Activated naive CD4-positive, alpha-beta T cell treated with anti-CD3 and anti-CD28 coated beads, Interleukin-2, amount 50 U/mL, for 16 hours (primary cell): ENCODE results near the gene SUCLG2.

ENCODE experiments used
- DNase-seq: peaks from one replicate; pipeline ENCODE4 v3.0.0-alpha.2; 2020

Gene SUCLG2

DNA sequence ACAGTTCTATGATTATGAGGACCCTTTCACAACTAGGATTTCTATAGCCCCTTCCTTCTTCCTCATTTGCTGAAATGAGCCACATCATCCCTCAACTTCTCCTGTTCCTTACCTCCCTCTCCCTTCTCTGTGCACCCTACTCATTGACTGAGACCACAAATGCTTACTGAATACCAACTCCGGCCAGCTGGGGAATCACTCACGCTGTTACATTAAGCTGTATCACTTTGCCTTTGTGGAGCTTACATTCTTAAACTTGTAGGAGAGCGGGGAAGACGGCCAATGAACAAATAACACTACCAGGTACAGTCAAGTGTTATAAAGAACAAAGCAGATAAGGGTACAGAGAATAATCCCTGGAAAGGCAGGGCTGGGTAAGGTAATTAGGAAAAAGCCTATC lies 5.7 kb downstream of the SUCLG2 start:
- no peak for DNase-seq

GRCh38 chr3:67648229-67648628 lies 6.2 kb downstream of the SUCLG2 start:
- DNase-seq: no peak

- DNase-seq: no peak
Observed at GRCh38 chr3:67647390-67647878, 7.0 kb downstream of the SUCLG2 start.

- DNase-seq: no peak
Observed at GRCh38 chr3:67646586-67647234, 7.7 kb downstream of the SUCLG2 start.

GRCh38 chr3:67644827-67645226 lies 9.6 kb downstream of the SUCLG2 start:
- DNase-seq: no peak

DNA sequence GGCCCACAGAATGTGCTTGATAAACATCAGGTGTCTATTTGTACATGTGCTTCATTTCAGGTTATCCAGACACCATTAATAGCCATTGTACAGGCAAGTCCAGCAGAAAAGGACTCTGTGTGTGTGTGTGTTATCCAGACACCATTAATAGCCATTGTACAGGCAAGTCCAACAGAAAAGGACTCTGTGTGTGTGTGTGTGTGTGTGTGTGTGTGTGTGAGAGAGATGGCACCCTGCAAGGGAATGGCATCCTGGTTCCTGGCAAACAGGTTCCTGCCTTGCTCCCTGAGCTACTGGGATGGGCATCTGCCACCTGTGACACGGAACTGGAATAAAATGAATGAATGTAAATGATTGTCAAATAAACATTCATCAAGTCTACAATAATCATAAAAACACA lies 11.7 kb downstream of the SUCLG2 start:
- DNase-seq: no peak

- no peak for DNase-seq
Observed at GRCh38 chr3:67642190-67642589, 12.2 kb downstream of the SUCLG2 start.

- DNase-seq: no peak
Observed at GRCh38 chr3:67641451-67641850, 13.0 kb downstream of the SUCLG2 start.

GRCh38 chr3:67640023-67640660 lies 14.3 kb downstream of the SUCLG2 start:
- no peak for DNase-seq

DNA sequence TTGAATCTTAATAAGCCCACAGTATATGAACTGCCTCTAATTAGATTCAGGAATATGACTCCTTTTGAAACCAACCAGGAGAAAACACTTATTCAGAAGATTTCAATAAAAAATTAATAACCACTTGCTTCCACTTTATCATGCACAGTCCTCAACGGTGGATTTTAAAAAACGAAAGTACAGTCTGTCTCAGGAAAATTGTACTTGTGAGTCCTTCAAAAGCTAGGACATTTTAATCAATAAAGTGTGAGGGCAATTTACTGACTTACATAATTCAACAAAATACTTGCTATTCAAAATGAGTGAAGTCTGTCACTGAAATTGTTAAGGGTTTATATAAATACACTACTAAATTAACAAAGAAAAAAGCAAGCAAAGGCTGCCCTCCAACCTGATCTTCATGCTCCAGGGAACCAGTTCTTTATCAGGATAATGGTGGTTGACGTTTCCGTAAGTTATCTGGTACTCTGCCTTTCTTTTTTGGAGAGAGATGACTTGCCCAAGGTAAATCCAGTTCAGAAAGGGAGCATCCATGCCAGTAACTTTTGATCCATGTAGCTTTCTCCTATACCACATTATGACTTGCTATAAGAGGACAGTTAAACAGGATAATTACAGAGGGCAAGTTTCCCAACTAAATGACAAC lies 17.0 kb downstream of the SUCLG2 start:
- DNase-seq: no peak

- DNase-seq: no peak
Observed at GRCh38 chr3:67635806-67636205, 18.6 kb downstream of the SUCLG2 start.

GRCh38 chr3:67635257-67635656 lies 19.2 kb downstream of the SUCLG2 start:
- no peak for DNase-seq

GRCh38 chr3:67630666-67631362 lies 23.6 kb downstream of the SUCLG2 start:
- DNase-seq: no peak

- no peak for DNase-seq
Observed at GRCh38 chr3:67624687-67625086, 29.7 kb downstream of the SUCLG2 start.

- DNase-seq: no peak
Observed at GRCh38 chr3:67624078-67624477, 30.3 kb downstream of the SUCLG2 start.

GRCh38 chr3:67622652-67623051 lies 31.8 kb downstream of the SUCLG2 start:
- DNase-seq: no peak

- no peak for DNase-seq
Observed at GRCh38 chr3:67620869-67621268, 33.5 kb downstream of the SUCLG2 start.

GRCh38 chr3:67619991-67620390 lies 34.4 kb downstream of the SUCLG2 start:
- DNase-seq: no peak

- DNase-seq: no peak
Observed at GRCh38 chr3:67617518-67617917, 36.9 kb downstream of the SUCLG2 start.

- no peak for DNase-seq
Observed at GRCh38 chr3:67616046-67616445, 38.4 kb downstream of the SUCLG2 start.

GRCh38 chr3:67614195-67614594 lies 40.2 kb downstream of the SUCLG2 start:
- DNase-seq: no peak

GRCh38 chr3:67610458-67610857 lies 44.0 kb downstream of the SUCLG2 start:
- no peak for DNase-seq

DNA sequence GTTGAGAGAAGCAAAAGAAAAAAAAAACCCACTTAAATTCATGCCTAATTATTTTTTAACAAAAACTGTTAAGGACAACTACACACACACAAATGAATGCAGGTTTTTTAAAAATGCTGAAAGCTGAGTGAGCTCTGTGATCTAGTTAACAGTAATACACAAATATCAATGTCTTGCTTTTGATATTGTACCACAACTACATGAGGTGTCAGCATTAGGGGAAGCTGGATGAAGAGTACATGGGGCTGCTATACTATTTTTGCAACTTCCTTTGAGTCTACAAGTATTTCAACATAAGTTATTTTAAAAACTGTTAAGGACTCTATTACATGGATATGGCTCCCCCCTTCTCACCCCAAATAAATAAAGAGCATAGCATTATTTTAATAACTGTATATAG lies 44.7 kb downstream of the SUCLG2 start:
- no peak for DNase-seq

DNA sequence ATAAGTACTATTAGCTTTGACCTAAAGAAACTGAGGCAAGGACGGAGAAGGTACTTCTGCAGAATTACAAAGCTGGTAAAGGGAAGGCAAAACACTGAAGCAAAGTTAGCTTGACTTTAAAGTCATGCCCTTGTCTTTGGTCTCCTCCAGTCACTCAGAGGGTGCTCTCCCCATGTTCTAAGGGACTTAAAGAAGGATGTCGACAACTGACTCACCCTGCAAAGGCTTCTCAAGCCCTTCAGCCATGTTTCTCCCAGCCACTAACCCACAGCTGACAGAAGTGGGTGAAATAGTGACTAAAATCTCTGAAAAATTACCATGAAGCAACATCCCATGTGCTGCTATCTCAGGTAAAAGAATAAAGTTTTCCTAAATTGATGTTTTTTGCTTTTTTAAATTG lies 46.4 kb downstream of the SUCLG2 start:
- DNase-seq: no peak
